ENCODE data around the gene GOLGA6A.

- no peak for TF ChIP-seq CTCF (conservative IDR thresholded peaks at IDR 0.05; ENCODE audit: low read length)
- TF ChIP-seq EZH2phosphoT487 (IDR thresholded peaks at IDR 0.05; ENCODE audit: borderline replicate concordance, low read depth, low read length) = no peak
Observed at GRCh38 chr15:74121858-74122257, 39.5 kb upstream of the GOLGA6A start.

Data from OCI-LY7 (cell line).